ENCODE measurements around the gene EME2. TPM values are rescaled to one million over a fixed set of nuclear protein-coding genes. Genes with fewer than 3 reads are reported as not detected.

The EME2 gene
- total RNA-seq, 1 experiment from 2014 or later: 19.5 TPM

- TF ChIP-seq EZH2 (IDR thresholded peaks at IDR 0.05; ENCODE audit: borderline replicate concordance, low read depth, low read length, poor library complexity, severe bottlenecking) (no peak), CTCF (conservative IDR thresholded peaks at IDR 0.05; ENCODE audit: low read depth, low read length) (peak; percentile 45; the same call in 1 of the 2 replicates)
- no peak overlapping the region for H3K27ac ChIP-seq (ENCODE audit: low read depth, low read length, poor library complexity, severe bottlenecking)
- H3K36me3 ChIP-seq (ENCODE audit: insufficient read depth, low read length, poor library complexity, severe bottlenecking): peaks cover 24% of the 10 kb centered on the region
- H3K4me1 ChIP-seq (ENCODE audit: insufficient read depth, low read length, poor library complexity, severe bottlenecking): no peaks in the 10 kb centered on the region
- intact Hi-C loops (cut with micrococcal nuclease; ENCODE audit: unreplicated experiment): no loop called here
- H3K4me3 ChIP-seq (ENCODE audit: low read depth, low read length, poor library complexity, severe bottlenecking): no peak overlapping the region
- H3K9me3 ChIP-seq (ENCODE audit: low read depth, low read length, poor library complexity, severe bottlenecking): no peaks in the 10 kb centered on the region
- DNase-seq (ENCODE audit: low spot score): peak; percentile 49
- CTCF ChIA-PET: no interaction called here
- BruUV-seq (replicated peaks): no TSS peak
- no peaks in the 10 kb centered on the region for H3K27me3 ChIP-seq (replicated peaks; ENCODE audit: insufficient read depth, low read depth, low read length, poor library complexity)
- POLR2A ChIA-PET (ENCODE audit: low non-redundant PET): no interaction called here
Measured at GRCh38 chr16:1763521-1764511, 8.8 kb upstream of the EME2 start.

GRCh38 chr16:1764971-1765370 is 7.6 kb upstream of the EME2 start:
- no peak for DNase-seq (ENCODE audit: low spot score)

GRCh38 chr16:1765826-1766225 is 6.8 kb upstream of the EME2 start:
- DNase-seq (ENCODE audit: low spot score): no peak
- Histone ChIP-seq H3K27me3 (replicated peaks; ENCODE audit: insufficient read depth, low read depth, low read length, poor library complexity) (no peaks in the 10 kb centered on the region), H3K36me3 (ENCODE audit: insufficient read depth, low read length, poor library complexity, severe bottlenecking) (peaks cover 22% of the 10 kb centered on the region), H3K4me3 (ENCODE audit: low read depth, low read length, poor library complexity, severe bottlenecking) (no peak overlapping the region), H3K9me3 (ENCODE audit: low read depth, low read length, poor library complexity, severe bottlenecking) (no peaks in the 10 kb centered on the region), H3K4me1 (ENCODE audit: insufficient read depth, low read length, poor library complexity, severe bottlenecking) (peaks cover 4% of the 10 kb centered on the region), H3K27ac (ENCODE audit: low read depth, low read length, poor library complexity, severe bottlenecking) (no peak overlapping the region)
- CTCF ChIA-PET: no interaction called here
- BruUV-seq (replicated peaks): no TSS peak
- POLR2A ChIA-PET (ENCODE audit: low non-redundant PET): no interaction called here
- intact Hi-C loops (cut with micrococcal nuclease; ENCODE audit: unreplicated experiment): no loop called here
- TF ChIP-seq CTCF (conservative IDR thresholded peaks at IDR 0.05; ENCODE audit: low read depth, low read length) (no peak), EZH2 (IDR thresholded peaks at IDR 0.05; ENCODE audit: borderline replicate concordance, low read depth, low read length, poor library complexity, severe bottlenecking) (no peak)

More at GRCh38 chr16:1764971-1765370, 7.6 kb upstream of the EME2 start:
- H3K4me1 ChIP-seq (ENCODE audit: insufficient read depth, low read length, poor library complexity, severe bottlenecking): peaks cover under 1% of the 10 kb centered on the region
- no peak overlapping the region for H3K4me3 ChIP-seq (ENCODE audit: low read depth, low read length, poor library complexity, severe bottlenecking)
- H3K9me3 ChIP-seq (ENCODE audit: low read depth, low read length, poor library complexity, severe bottlenecking): no peaks in the 10 kb centered on the region
- no peak overlapping the region for H3K27ac ChIP-seq (ENCODE audit: low read depth, low read length, poor library complexity, severe bottlenecking)
- no peaks in the 10 kb centered on the region for H3K27me3 ChIP-seq (replicated peaks; ENCODE audit: insufficient read depth, low read depth, low read length, poor library complexity)
- intact Hi-C loops (cut with micrococcal nuclease; ENCODE audit: unreplicated experiment): no loop called here
- peaks cover 24% of the 10 kb centered on the region for H3K36me3 ChIP-seq (ENCODE audit: insufficient read depth, low read length, poor library complexity, severe bottlenecking)
- BruUV-seq (replicated peaks): no TSS peak
- ChIA-PET CTCF (no interaction called here), POLR2A (ENCODE audit: low non-redundant PET) (no interaction called here)
- TF ChIP-seq EZH2 (IDR thresholded peaks at IDR 0.05; ENCODE audit: borderline replicate concordance, low read depth, low read length, poor library complexity, severe bottlenecking): no peak
- no peak for TF ChIP-seq CTCF (conservative IDR thresholded peaks at IDR 0.05; ENCODE audit: low read depth, low read length)

Data from A673 (cell line).